Activated naive CD4-positive, alpha-beta T cell treated with anti-CD3 and anti-CD28 coated beads for 36 hours (primary cell): ENCODE results near the gene RNF222. TPM values are rescaled to one million over a fixed set of nuclear protein-coding genes. Genes with fewer than 3 reads are reported as not detected.
"Not testable (repeated sequence)": the region's sequence is repeated elsewhere in the genome, so short reads cannot be mapped to it uniquely, and the experiment has no call there.

Source experiments
- CTCF ChIA-PET: fragments of 350-600 bp; sonication (Branson Sonifier 250); formaldehyde crosslinking; loops from one replicate; lab custom pipeline; 2021; ENCODE audit warnings: antibody characterized with exemption; lab: Charles Lee
- DNase-seq: peaks from one replicate; pipeline ENCODE4 v3.0.0-alpha.2; 2020
- H3K27ac Mint-ChIP-seq: one replicate; pipeline ENCODE4 v1.8.0; 2021; ENCODE audit warnings: mild to moderate bottlenecking, mixed read lengths
- H3K27me3 Mint-ChIP-seq: one replicate; pipeline ENCODE4 v1.8.0; 2021; ENCODE audit warnings: low read depth, mixed read lengths
- H3K36me3 Mint-ChIP-seq: one replicate; pipeline ENCODE4 v1.8.0; 2021; ENCODE audit warnings: low read depth, mixed read lengths
- H3K4me1 Mint-ChIP-seq: one replicate; pipeline ENCODE4 v1.8.0; 2021; ENCODE audit warnings: low read depth, mixed read lengths
- H3K4me3 Mint-ChIP-seq: one replicate; pipeline ENCODE4 v1.8.0; 2021; ENCODE audit warnings: mild to moderate bottlenecking, moderate library complexity, mixed read lengths
- H3K9me3 Mint-ChIP-seq: one replicate; pipeline ENCODE4 v1.8.0; 2021; ENCODE audit warnings: mixed read lengths
- intact Hi-C: fragments of 100-400 bp; cut with micrococcal nuclease; formaldehyde crosslinking; loops from one replicate; pipeline ENCODE4 v1.15.1; 2023
- total RNA-seq, 2 experiments: library from RNA; stranded (reverse); gene quantifications; one replicate each; pipeline ENCODE4 v1.2.3, GENCODE V29; 2021

Gene RNF222
- total RNA-seq, 2 experiments from 2014 or later: 0.07 to 0.10 TPM

- no peak overlapping the region for H3K27ac Mint-ChIP-seq
- peaks cover 8% of the 10 kb centered on the region for H3K27me3 Mint-ChIP-seq
- CTCF ChIA-PET: interaction anchor here (0.6 to 2.5 kb wide), 30 partner anchors 10 to 491 kb away, joined by 3 to 29 read pairs (median 3); partner anchors contain the start of gene MYH10
- DNase-seq: peak; percentile 87
- no peaks in the 10 kb centered on the region for H3K9me3 Mint-ChIP-seq
- intact Hi-C loops: loop anchor here (1.0 to 10.0 kb wide), 6 partner anchors 25 to 585 kb away; partner anchors contain the start of gene NDEL1
- H3K36me3 Mint-ChIP-seq: no peaks in the 10 kb centered on the region
- peak overlapping the region; percentile 8 for H3K4me3 Mint-ChIP-seq
- peaks cover 14% of the 10 kb centered on the region for H3K4me1 Mint-ChIP-seq
Measured at GRCh38 chr17:8409966-8410882, 12.6 kb upstream of the RNF222 start.

GRCh38 chr17:8408371-8408770 lies 10.7 kb upstream of the RNF222 start:
- CTCF ChIA-PET: interaction anchor here (1.2 kb wide), 1 partner anchor 338 kb away, joined by 3 read pairs; no protein-coding TSS in a partner anchor
- Mint-ChIP-seq H3K9me3 (no peaks in the 10 kb centered on the region), H3K27ac (no peak overlapping the region), H3K4me3 (no peak overlapping the region), H3K36me3 (no peaks in the 10 kb centered on the region), H3K4me1 (peaks cover 11% of the 10 kb centered on the region), H3K27me3 (peaks cover 10% of the 10 kb centered on the region)
- intact Hi-C loops: no loop called here
- no peak for DNase-seq

- Mint-ChIP-seq H3K4me1 (peaks cover 8% of the 10 kb centered on the region), H3K27ac (no peak overlapping the region), H3K27me3 (peaks cover 12% of the 10 kb centered on the region), H3K4me3 (no peak overlapping the region), H3K9me3 (no peaks in the 10 kb centered on the region), H3K36me3 (no peaks in the 10 kb centered on the region)
- no peak for DNase-seq
- intact Hi-C loops: no loop called here
- CTCF ChIA-PET: no interaction called here
Measured at GRCh38 chr17:8406174-8406573, 8.5 kb upstream of the RNF222 start.

- H3K27ac Mint-ChIP-seq: no peak overlapping the region
- CTCF ChIA-PET: no interaction called here
- intact Hi-C loops: no loop called here
- H3K4me3 Mint-ChIP-seq: no peak overlapping the region
- H3K4me1 Mint-ChIP-seq: peaks cover 8% of the 10 kb centered on the region
- no peaks in the 10 kb centered on the region for H3K9me3 Mint-ChIP-seq
- no peaks in the 10 kb centered on the region for H3K36me3 Mint-ChIP-seq
- peaks cover 16% of the 10 kb centered on the region for H3K27me3 Mint-ChIP-seq
- DNase-seq: no peak
Measured at GRCh38 chr17:8405499-8406016, 7.9 kb upstream of the RNF222 start.

GRCh38 chr17:8402921-8403536 lies 5.4 kb upstream of the RNF222 start:
- no peaks in the 10 kb centered on the region for H3K36me3 Mint-ChIP-seq
- no peaks in the 10 kb centered on the region for H3K9me3 Mint-ChIP-seq
- H3K4me3 Mint-ChIP-seq: no peak overlapping the region
- DNase-seq: no peak
- no peak overlapping the region for H3K27ac Mint-ChIP-seq
- CTCF ChIA-PET: no interaction called here
- intact Hi-C loops: no loop called here
- H3K27me3 Mint-ChIP-seq: peaks cover 10% of the 10 kb centered on the region
- no peaks in the 10 kb centered on the region for H3K4me1 Mint-ChIP-seq

GRCh38 chr17:8401107-8401506 lies 3.5 kb upstream of the RNF222 start:
- Mint-ChIP-seq H3K27me3 (peaks cover 12% of the 10 kb centered on the region), H3K4me1 (no peaks in the 10 kb centered on the region), H3K27ac (no peak overlapping the region), H3K36me3 (no peaks in the 10 kb centered on the region), H3K9me3 (no peaks in the 10 kb centered on the region), H3K4me3 (no peak overlapping the region)
- no peak for DNase-seq
- intact Hi-C loops: no loop called here
- CTCF ChIA-PET: no interaction called here

- Mint-ChIP-seq H3K27ac (no peak overlapping the region), H3K4me3 (no peak overlapping the region), H3K36me3 (no peaks in the 10 kb centered on the region), H3K4me1 (peaks cover 2% of the 10 kb centered on the region), H3K9me3 (no peaks in the 10 kb centered on the region), H3K27me3 (peaks cover 10% of the 10 kb centered on the region)
- no peak for DNase-seq
- CTCF ChIA-PET: no interaction called here
- intact Hi-C loops: no loop called here
Measured at GRCh38 chr17:8398980-8399379, 1.4 kb upstream of the RNF222 start.

- DNase-seq, intact Hi-C loops, H3K27me3 Mint-ChIP-seq, H3K4me3 Mint-ChIP-seq, H3K27ac Mint-ChIP-seq, H3K9me3 Mint-ChIP-seq, H3K36me3 Mint-ChIP-seq: not testable (repeated sequence)
- peaks cover 10% of the 10 kb centered on the region for H3K4me1 Mint-ChIP-seq
- CTCF ChIA-PET: interaction anchor here (1.1 kb wide), 1 partner anchor 11 kb away, joined by 4 read pairs; no protein-coding TSS in a partner anchor
Measured at GRCh38 chr17:8394497-8394896, 3.1 kb downstream of the RNF222 start.

GRCh38 chr17:8393470-8394231 lies 4.0 kb downstream of the RNF222 start:
- intact Hi-C loops: no loop called here
- Mint-ChIP-seq H3K27ac (peak overlapping the region; percentile 66), H3K4me3 (no peak overlapping the region), H3K27me3 (peaks cover 3% of the 10 kb centered on the region), H3K4me1 (peaks cover 10% of the 10 kb centered on the region), H3K9me3 (no peaks in the 10 kb centered on the region), H3K36me3 (no peaks in the 10 kb centered on the region)
- CTCF ChIA-PET: interaction anchor here (1.1 to 1.8 kb wide), 2 partner anchors 10 kb away, joined by 4 read pairs; no protein-coding TSS in a partner anchor
- peak; percentile 64 for DNase-seq

GRCh38 chr17:8392674-8393469 lies 4.8 kb downstream of the RNF222 start:
- no peak for DNase-seq
- Mint-ChIP-seq H3K27ac (peak overlapping the region; percentile 66), H3K36me3 (no peaks in the 10 kb centered on the region), H3K4me3 (no peak overlapping the region), H3K4me1 (peaks cover 10% of the 10 kb centered on the region), H3K9me3 (no peaks in the 10 kb centered on the region), H3K27me3 (peaks cover 3% of the 10 kb centered on the region)
- intact Hi-C loops: no loop called here
- CTCF ChIA-PET: interaction anchor here (1.8 kb wide), 1 partner anchor 9 kb away, joined by 4 read pairs; no protein-coding TSS in a partner anchor

- Mint-ChIP-seq H3K27me3 (no peaks in the 10 kb centered on the region), H3K9me3 (no peaks in the 10 kb centered on the region), H3K4me3 (no peak overlapping the region), H3K27ac (no peak overlapping the region), H3K4me1 (peaks cover 10% of the 10 kb centered on the region), H3K36me3 (no peaks in the 10 kb centered on the region)
- no peak for DNase-seq
- intact Hi-C loops: no loop called here
- CTCF ChIA-PET: interaction anchor here (1.8 kb wide), 1 partner anchor 9 kb away, joined by 4 read pairs; no protein-coding TSS in a partner anchor
Measured at GRCh38 chr17:8392274-8392673, 5.4 kb downstream of the RNF222 start.
